Memory B cell (primary cell): ENCODE measurements around the gene SMARCD3.
A peak's percentile ranks its signal among the peaks of the same experiment; 100 is the strongest.

Source experiments
- ATAC-seq: fragments of 150-1000 bp; cut with Tn5 transposase; 2 replicates; pipeline ENCODE4 v1.10.0; 2021; ENCODE audit warnings: low read depth, mild to moderate bottlenecking, moderate library complexity
- DNase-seq, 2 donors: peaks; one replicate each; pipeline ENCODE4 v3.0.0; 2022; ENCODE audit warnings: low spot score in 2 of 2
- H3K27ac Mint-ChIP-seq: one replicate; pipeline ENCODE4 v1.8.0; 2022; ENCODE audit warnings: mild to moderate bottlenecking, moderate library complexity, mixed read lengths
- H3K27me3 Mint-ChIP-seq: one replicate; pipeline ENCODE4 v1.8.0; 2022; ENCODE audit warnings: mixed read lengths
- H3K36me3 Mint-ChIP-seq: one replicate; pipeline ENCODE4 v1.8.0; 2022; ENCODE audit warnings: mild to moderate bottlenecking, mixed read lengths
- H3K4me1 Mint-ChIP-seq: one replicate; pipeline ENCODE4 v1.8.0; 2022; ENCODE audit warnings: mixed read lengths
- H3K4me3 Mint-ChIP-seq: one replicate; pipeline ENCODE4 v1.8.0; 2022; ENCODE audit warnings: mild to moderate bottlenecking, moderate library complexity, mixed read lengths
- H3K9me3 Mint-ChIP-seq: one replicate; pipeline ENCODE4 v1.8.0; 2022; ENCODE audit warnings: mixed read lengths

The SMARCD3 gene

GRCh38 chr7:151231080-151231479 lies 17.4 kb downstream of the SMARCD3 start:
- Mint-ChIP-seq H3K27ac (no peak overlapping the region), H3K4me1 (peaks cover 36% of the 10 kb centered on the region), H3K9me3 (no peaks in the 10 kb centered on the region), H3K27me3 (no peaks in the 10 kb centered on the region), H3K4me3 (no peak overlapping the region), H3K36me3 (peaks cover 2% of the 10 kb centered on the region)
- ATAC-seq (no peak), DNase-seq (no peak)

GRCh38 chr7:151229249-151229648 lies 19.2 kb downstream of the SMARCD3 start:
- peaks cover 42% of the 10 kb centered on the region for H3K4me1 Mint-ChIP-seq
- no peak overlapping the region for H3K27ac Mint-ChIP-seq
- ATAC-seq: no peak
- DNase-seq: no peak
- H3K27me3 Mint-ChIP-seq: no peaks in the 10 kb centered on the region
- H3K36me3 Mint-ChIP-seq: peaks cover 9% of the 10 kb centered on the region
- no peaks in the 10 kb centered on the region for H3K9me3 Mint-ChIP-seq
- no peak overlapping the region for H3K4me3 Mint-ChIP-seq

GRCh38 chr7:151228024-151228866 lies 20.2 kb downstream of the SMARCD3 start:
- Mint-ChIP-seq H3K27me3 (no peaks in the 10 kb centered on the region), H3K9me3 (no peaks in the 10 kb centered on the region), H3K4me3 (peak overlapping the region; percentile 96), H3K27ac (peak overlapping the region; percentile 70), H3K36me3 (peaks cover 13% of the 10 kb centered on the region), H3K4me1 (peaks cover 33% of the 10 kb centered on the region)
- DNase-seq (no peak), ATAC-seq (no peak)

GRCh38 chr7:151226875-151227782 lies 21.4 kb downstream of the SMARCD3 start, which contains the start of gene ABCF2:
Gene ABCF2 (minus strand): TSS chr7:151227205. CDS start chr7:151226458, 747 bp downstream.
- H3K4me1 Mint-ChIP-seq: peaks cover 28% of the 10 kb centered on the region
- DNase-seq (peak; percentile 92 to 97), ATAC-seq (peak; percentile 99)
- no peaks in the 10 kb centered on the region for H3K9me3 Mint-ChIP-seq
- peak within 1 kb of the TSS; percentile 93 for H3K27ac Mint-ChIP-seq
- peaks cover 19% of the 10 kb centered on the region for H3K36me3 Mint-ChIP-seq
- H3K4me3 Mint-ChIP-seq: peak within 1 kb of the TSS; percentile 96
- H3K27me3 Mint-ChIP-seq: no peaks in the 10 kb centered on the region

- H3K9me3 Mint-ChIP-seq: no peaks in the 10 kb centered on the region
- H3K4me1 Mint-ChIP-seq: peaks cover 22% of the 10 kb centered on the region
- peaks cover 21% of the 10 kb centered on the region for H3K36me3 Mint-ChIP-seq
- peak overlapping the region; percentile 96 for H3K4me3 Mint-ChIP-seq
- DNase-seq (no peak), ATAC-seq (no peak)
- H3K27ac Mint-ChIP-seq: peak overlapping the region; percentile 93
- no peaks in the 10 kb centered on the region for H3K27me3 Mint-ChIP-seq
These were observed 22.0 kb downstream of the SMARCD3 start for GRCh38 chr7:151226560-151226874.

- ATAC-seq (no peak), DNase-seq (no peak)
- no peaks in the 10 kb centered on the region for H3K27me3 Mint-ChIP-seq
- peak overlapping the region; percentile 96 for H3K4me3 Mint-ChIP-seq
- peak overlapping the region; percentile 93 for H3K27ac Mint-ChIP-seq
- H3K36me3 Mint-ChIP-seq: peaks cover 23% of the 10 kb centered on the region
- H3K4me1 Mint-ChIP-seq: peaks cover 22% of the 10 kb centered on the region
- no peaks in the 10 kb centered on the region for H3K9me3 Mint-ChIP-seq
These were observed 22.5 kb downstream of the SMARCD3 start for GRCh38 chr7:151225948-151226510.

GRCh38 chr7:151223728-151224127 lies 24.8 kb downstream of the SMARCD3 start:
- Mint-ChIP-seq H3K4me3 (no peak overlapping the region), H3K36me3 (peaks cover 30% of the 10 kb centered on the region), H3K4me1 (peaks cover 23% of the 10 kb centered on the region), H3K27me3 (no peaks in the 10 kb centered on the region), H3K27ac (no peak overlapping the region), H3K9me3 (no peaks in the 10 kb centered on the region)
- ATAC-seq (no peak), DNase-seq (no peak)

GRCh38 chr7:151218170-151218569 lies 30.3 kb downstream of the SMARCD3 start:
- peaks cover 2% of the 10 kb centered on the region for H3K4me1 Mint-ChIP-seq
- H3K27me3 Mint-ChIP-seq: no peaks in the 10 kb centered on the region
- ATAC-seq (no peak), DNase-seq (no peak)
- peaks cover 49% of the 10 kb centered on the region for H3K36me3 Mint-ChIP-seq
- no peak overlapping the region for H3K27ac Mint-ChIP-seq
- no peaks in the 10 kb centered on the region for H3K9me3 Mint-ChIP-seq
- no peak overlapping the region for H3K4me3 Mint-ChIP-seq

GRCh38 chr7:151215396-151215795 lies 33.1 kb downstream of the SMARCD3 start:
- Mint-ChIP-seq H3K9me3 (no peaks in the 10 kb centered on the region), H3K27ac (no peak overlapping the region), H3K4me3 (no peak overlapping the region), H3K36me3 (peaks cover 47% of the 10 kb centered on the region), H3K4me1 (peaks cover 2% of the 10 kb centered on the region), H3K27me3 (no peaks in the 10 kb centered on the region)
- DNase-seq: no peak
- no peak for ATAC-seq

GRCh38 chr7:151213826-151214225 lies 34.7 kb downstream of the SMARCD3 start:
- H3K4me3 Mint-ChIP-seq: no peak overlapping the region
- H3K9me3 Mint-ChIP-seq: no peaks in the 10 kb centered on the region
- peaks cover 42% of the 10 kb centered on the region for H3K36me3 Mint-ChIP-seq
- no peak overlapping the region for H3K27ac Mint-ChIP-seq
- H3K27me3 Mint-ChIP-seq: no peaks in the 10 kb centered on the region
- ATAC-seq: no peak
- DNase-seq: no peak
- peaks cover under 1% of the 10 kb centered on the region for H3K4me1 Mint-ChIP-seq

- Mint-ChIP-seq H3K4me3 (no peak overlapping the region), H3K9me3 (no peaks in the 10 kb centered on the region), H3K27me3 (no peaks in the 10 kb centered on the region), H3K36me3 (peaks cover 30% of the 10 kb centered on the region), H3K4me1 (no peaks in the 10 kb centered on the region), H3K27ac (no peak overlapping the region)
- DNase-seq: no peak
- ATAC-seq: no peak
These were observed 35.9 kb downstream of the SMARCD3 start for GRCh38 chr7:151212626-151213025.

GRCh38 chr7:151211155-151211772 lies 37.2 kb downstream of the SMARCD3 start:
- no peaks in the 10 kb centered on the region for H3K27me3 Mint-ChIP-seq
- H3K36me3 Mint-ChIP-seq: peaks cover 30% of the 10 kb centered on the region
- H3K9me3 Mint-ChIP-seq: no peaks in the 10 kb centered on the region
- peaks cover 2% of the 10 kb centered on the region for H3K4me1 Mint-ChIP-seq
- ATAC-seq (no peak), DNase-seq (no peak)
- no peak overlapping the region for H3K27ac Mint-ChIP-seq
- no peak overlapping the region for H3K4me3 Mint-ChIP-seq

- H3K27ac Mint-ChIP-seq: no peak within 1 kb of the TSS
- H3K4me1 Mint-ChIP-seq: peaks cover 2% of the 10 kb centered on the region
- H3K4me3 Mint-ChIP-seq: no peak within 1 kb of the TSS
These were observed 38.2 kb downstream of the SMARCD3 start, which contains the start of gene H2BK1 for GRCh38 chr7:151210087-151210854. Gene H2BK1 (minus strand): TSS chr7:151210488. CDS start chr7:151210318, 170 bp downstream.

More at GRCh38 chr7:151210087-151210854, 38.2 kb downstream of the SMARCD3 start, which contains the start of gene H2BK1:
- Mint-ChIP-seq H3K27me3 (peaks cover 5% of the 10 kb centered on the region), H3K9me3 (no peaks in the 10 kb centered on the region), H3K36me3 (peaks cover 22% of the 10 kb centered on the region)
- DNase-seq (no peak), ATAC-seq (no peak)
